ENCODE measurements around the gene TULP4.

TULP4 gene

DNA sequence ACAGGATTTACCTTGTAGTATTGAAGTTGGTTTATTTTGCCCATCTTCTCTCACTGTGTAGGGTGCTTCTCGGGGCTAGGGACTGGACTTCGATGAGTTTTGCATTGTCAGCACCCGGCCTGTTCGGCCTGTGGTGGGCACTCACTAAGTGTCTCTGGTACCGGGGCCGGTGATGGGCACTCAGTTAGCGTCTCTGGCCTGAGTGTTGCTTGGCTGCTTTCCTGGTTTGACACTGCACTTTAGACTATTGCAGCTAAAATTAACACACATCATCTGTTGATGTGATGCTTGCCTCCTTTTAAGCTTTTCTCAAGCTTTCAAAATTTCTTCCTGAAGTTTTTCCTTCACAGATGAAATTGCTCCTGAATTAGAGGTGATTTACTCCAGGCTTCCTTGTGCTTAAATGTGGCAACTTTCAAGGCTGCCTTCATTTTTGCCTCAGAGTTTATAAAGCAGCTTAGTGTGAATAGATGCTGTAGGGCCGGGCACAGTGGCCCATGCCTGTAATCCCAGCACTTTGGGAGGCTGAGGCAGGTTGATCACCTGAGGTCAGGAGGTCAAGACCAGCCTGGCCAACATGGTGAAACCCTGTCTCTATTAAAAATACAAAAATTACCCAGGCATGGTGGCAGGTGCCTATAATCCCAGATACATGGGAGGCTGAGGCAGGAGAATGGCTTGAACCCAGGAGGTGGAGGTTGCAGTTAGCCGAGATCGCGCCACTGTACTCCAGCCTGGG lies 41.7 kb upstream of the TULP4 start:
- ChIA-PET CTCF (interaction anchor here (0.7 to 1.4 kb wide), 4 partner anchors 7 to 1052 kb away, joined by 3 to 4 read pairs (median 4); no protein-coding TSS in a partner anchor), POLR2A (no interaction called here)
- H3K4me1 ChIP-seq (ENCODE audit: control insufficient read depth, insufficient read depth, low read length), result peaks cover 3% of the 10 kb centered on the region; the same call in 1 of the 2 replicates

DNA sequence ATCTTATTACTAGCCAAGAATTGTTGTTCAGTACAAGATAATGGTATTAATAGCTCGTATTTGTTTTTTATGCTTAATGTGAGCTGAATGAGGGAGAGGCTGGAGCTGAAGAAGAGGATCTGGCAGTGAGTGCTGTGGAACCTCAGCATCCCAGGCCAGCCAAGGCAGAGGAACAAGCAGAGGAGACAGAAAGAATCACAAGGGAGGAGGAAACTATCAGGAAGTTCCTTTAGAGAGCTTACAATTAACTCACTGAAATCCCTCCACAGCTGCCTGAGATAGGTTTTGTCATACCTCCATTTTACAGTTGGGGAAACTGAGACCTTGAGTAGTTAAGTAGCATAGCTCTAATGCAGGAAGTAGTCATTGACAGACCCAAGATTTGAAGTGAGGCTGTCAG lies 39.9 kb upstream of the TULP4 start:
- peaks cover 3% of the 10 kb centered on the region; the same call in 1 of the 2 replicates for H3K4me1 ChIP-seq (ENCODE audit: control insufficient read depth, insufficient read depth, low read length)
- H3K27ac ChIP-seq (ENCODE audit: extremely low read depth, low read depth, low read length), result no peak overlapping the region
- H3K4me3 ChIP-seq (ENCODE audit: low read depth, low read length), result no peak overlapping the region
- H3K36me3 ChIP-seq (ENCODE audit: control insufficient read depth in 2 of 2, insufficient read depth in 1 of 2, low read length in 2 of 2), result peaks cover 0 to under 1% of the 10 kb centered on the region in 2 experiments; a peak in 2 of 3 replicates
- POLR2A ChIA-PET, result interaction anchor here (1.0 kb wide), 1 partner anchor 25 kb away, joined by 4 read pairs; no protein-coding TSS in a partner anchor
- H3K9me3 ChIP-seq (ENCODE audit: control insufficient read depth, insufficient read depth, low read depth, low read length), result no peaks in the 10 kb centered on the region
- TF ChIP-seq ZNF658 (tag by site-specific recombination; IDR thresholded peaks at IDR 0.05), result no peak
- TF ChIP-seq, protein P1, sequence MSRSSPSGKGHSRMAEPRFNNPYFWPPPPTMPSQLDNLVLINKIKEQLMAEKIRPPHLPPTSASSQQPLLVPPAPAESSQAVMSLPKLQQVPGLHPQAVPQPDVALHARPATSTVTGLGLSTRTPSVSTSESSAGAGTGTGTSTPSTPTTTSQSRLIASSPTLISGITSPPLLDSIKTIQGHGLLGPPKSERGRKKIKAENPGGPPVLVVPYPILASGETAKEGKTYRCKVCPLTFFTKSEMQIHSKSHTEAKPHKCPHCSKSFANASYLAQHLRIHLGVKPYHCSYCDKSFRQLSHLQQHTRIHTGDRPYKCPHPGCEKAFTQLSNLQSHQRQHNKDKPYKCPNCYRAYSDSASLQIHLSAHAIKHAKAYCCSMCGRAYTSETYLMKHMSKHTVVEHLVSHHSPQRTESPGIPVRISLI (tag by site-specific recombination; IDR thresholded peaks at IDR 0.05), result no peak
- TF ChIP-seq ZNF416 (tag by site-specific recombination; IDR thresholded peaks at IDR 0.05), result no peak
- no peak for TF ChIP-seq ZNF776 (tag by site-specific recombination; IDR thresholded peaks at IDR 0.05; ENCODE audit: borderline replicate concordance)
- TF ChIP-seq KLF9 (tag by site-specific recombination; IDR thresholded peaks at IDR 0.05; ENCODE audit: low read depth), result no peak
- no peak for TF ChIP-seq ZNF626 (tag by site-specific recombination; IDR thresholded peaks at IDR 0.05)
- TF ChIP-seq TCF7L2 (IDR thresholded peaks at IDR 0.05; ENCODE audit: borderline replicate concordance, low read depth, low read length), result no peak
- TF ChIP-seq, protein P2, sequence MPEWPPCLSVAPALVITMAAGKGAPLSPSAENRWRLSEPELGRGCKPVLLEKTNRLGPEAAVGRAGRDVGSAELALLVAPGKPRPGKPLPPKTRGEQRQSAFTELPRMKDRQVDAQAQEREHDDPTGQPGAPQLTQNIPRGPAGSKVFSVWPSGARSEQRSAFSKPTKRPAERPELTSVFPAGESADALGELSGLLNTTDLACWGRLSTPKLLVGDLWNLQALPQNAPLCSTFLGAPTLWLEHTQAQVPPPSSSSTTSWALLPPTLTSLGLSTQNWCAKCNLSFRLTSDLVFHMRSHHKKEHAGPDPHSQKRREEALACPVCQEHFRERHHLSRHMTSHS (tag by site-specific recombination; IDR thresholded peaks at IDR 0.05), result no peak
- no peak for TF ChIP-seq ZNF596 (tag by site-specific recombination; IDR thresholded peaks at IDR 0.05)
- TF ChIP-seq, protein P3, sequence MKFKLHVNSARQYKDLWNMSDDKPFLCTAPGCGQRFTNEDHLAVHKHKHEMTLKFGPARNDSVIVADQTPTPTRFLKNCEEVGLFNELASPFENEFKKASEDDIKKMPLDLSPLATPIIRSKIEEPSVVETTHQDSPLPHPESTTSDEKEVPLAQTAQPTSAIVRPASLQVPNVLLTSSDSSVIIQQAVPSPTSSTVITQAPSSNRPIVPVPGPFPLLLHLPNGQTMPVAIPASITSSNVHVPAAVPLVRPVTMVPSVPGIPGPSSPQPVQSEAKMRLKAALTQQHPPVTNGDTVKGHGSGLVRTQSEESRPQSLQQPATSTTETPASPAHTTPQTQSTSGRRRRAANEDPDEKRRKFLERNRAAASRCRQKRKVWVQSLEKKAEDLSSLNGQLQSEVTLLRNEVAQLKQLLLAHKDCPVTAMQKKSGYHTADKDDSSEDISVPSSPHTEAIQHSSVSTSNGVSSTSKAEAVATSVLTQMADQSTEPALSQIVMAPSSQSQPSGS (tag by site-specific recombination; IDR thresholded peaks at IDR 0.05; ENCODE audit: low read depth), result no peak
- no peak for TF ChIP-seq GLIS2 (tag by site-specific recombination; IDR thresholded peaks at IDR 0.05)
- TF ChIP-seq ZNF155 (tag by site-specific recombination; IDR thresholded peaks at IDR 0.05), result no peak
- TF ChIP-seq ZBTB8A (tag by site-specific recombination; IDR thresholded peaks at IDR 0.05), result no peak
- CTCF ChIA-PET, result interaction anchor here (0.8 to 1.2 kb wide), 2 partner anchors 9 to 51 kb away, joined by 3 to 4 read pairs; no protein-coding TSS in a partner anchor

More for the DNA sequence above, 41.7 kb upstream of the TULP4 start:
- Histone ChIP-seq H3K9me3 (ENCODE audit: control insufficient read depth, insufficient read depth, low read depth, low read length) (no peaks in the 10 kb centered on the region), H3K27ac (ENCODE audit: extremely low read depth, low read depth, low read length) (no peak overlapping the region), H3K4me3 (ENCODE audit: low read depth, low read length) (no peak overlapping the region), H3K36me3 (ENCODE audit: control insufficient read depth in 2 of 2, insufficient read depth in 1 of 2, low read length in 2 of 2) (peaks cover 0 to 8% of the 10 kb centered on the region in 2 experiments; a peak in 1 of 3 replicates)
- no peak for TF ChIP-seq ZEB2 (tag by site-specific recombination; IDR thresholded peaks at IDR 0.05)

DNA sequence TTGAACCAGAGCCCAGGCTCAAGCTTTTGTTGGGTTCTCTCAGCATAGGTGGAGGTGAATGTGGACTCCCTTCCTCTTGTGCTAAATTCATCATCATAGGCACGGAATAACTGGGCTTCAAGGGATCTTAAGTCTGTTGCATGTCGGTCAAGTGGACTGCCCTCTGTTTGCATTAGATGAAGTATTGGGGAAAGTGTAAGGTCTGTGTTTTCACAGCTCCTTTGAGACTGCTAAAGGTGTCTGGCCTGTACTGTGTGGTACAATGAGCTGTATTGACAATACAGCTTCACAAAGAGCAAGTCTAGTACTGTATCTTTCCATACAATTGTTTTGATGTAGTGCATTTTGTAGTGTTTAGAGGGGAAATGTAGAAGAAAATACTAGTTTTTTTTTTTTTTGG lies 34.3 kb upstream of the TULP4 start:
- CTCF ChIA-PET, result interaction anchor here (0.9 to 1.2 kb wide), 2 partner anchors 57 to 413 kb away, joined by 3 read pairs; no protein-coding TSS in a partner anchor
- Histone ChIP-seq H3K36me3 (ENCODE audit: control insufficient read depth in 2 of 2, insufficient read depth in 1 of 2, low read length in 2 of 2) (peaks cover 0 to 3% of the 10 kb centered on the region in 2 experiments; a peak in 2 of 3 replicates), H3K9me3 (ENCODE audit: control insufficient read depth, insufficient read depth, low read depth, low read length) (no peaks in the 10 kb centered on the region), H3K4me3 (ENCODE audit: low read depth, low read length) (no peak overlapping the region), H3K27ac (ENCODE audit: extremely low read depth, low read depth, low read length) (no peak overlapping the region), H3K4me1 (ENCODE audit: control insufficient read depth, insufficient read depth, low read length) (peaks cover 4% of the 10 kb centered on the region; the same call in 1 of the 2 replicates)
- POLR2A ChIA-PET, result interaction anchor here (0.7 kb wide), 1 partner anchor 26 kb away, joined by 3 read pairs; no protein-coding TSS in a partner anchor
- TF ChIP-seq ZFHX2 (tag by site-specific recombination; conservative IDR thresholded peaks at IDR 0.05) (no peak), SALL2 (tag by site-specific recombination; IDR thresholded peaks at IDR 0.05; ENCODE audit: borderline replicate concordance) (no peak), ZNF792 (tag by site-specific recombination; IDR thresholded peaks at IDR 0.05) (no peak), ZSCAN16 (tag by site-specific recombination; IDR thresholded peaks at IDR 0.05) (no peak), ZNF23 (tag by site-specific recombination; IDR thresholded peaks at IDR 0.05; ENCODE audit: borderline replicate concordance) (no peak), SP7 (tag by site-specific recombination; IDR thresholded peaks at IDR 0.05) (no peak)
- TF ChIP-seq, protein P4, sequence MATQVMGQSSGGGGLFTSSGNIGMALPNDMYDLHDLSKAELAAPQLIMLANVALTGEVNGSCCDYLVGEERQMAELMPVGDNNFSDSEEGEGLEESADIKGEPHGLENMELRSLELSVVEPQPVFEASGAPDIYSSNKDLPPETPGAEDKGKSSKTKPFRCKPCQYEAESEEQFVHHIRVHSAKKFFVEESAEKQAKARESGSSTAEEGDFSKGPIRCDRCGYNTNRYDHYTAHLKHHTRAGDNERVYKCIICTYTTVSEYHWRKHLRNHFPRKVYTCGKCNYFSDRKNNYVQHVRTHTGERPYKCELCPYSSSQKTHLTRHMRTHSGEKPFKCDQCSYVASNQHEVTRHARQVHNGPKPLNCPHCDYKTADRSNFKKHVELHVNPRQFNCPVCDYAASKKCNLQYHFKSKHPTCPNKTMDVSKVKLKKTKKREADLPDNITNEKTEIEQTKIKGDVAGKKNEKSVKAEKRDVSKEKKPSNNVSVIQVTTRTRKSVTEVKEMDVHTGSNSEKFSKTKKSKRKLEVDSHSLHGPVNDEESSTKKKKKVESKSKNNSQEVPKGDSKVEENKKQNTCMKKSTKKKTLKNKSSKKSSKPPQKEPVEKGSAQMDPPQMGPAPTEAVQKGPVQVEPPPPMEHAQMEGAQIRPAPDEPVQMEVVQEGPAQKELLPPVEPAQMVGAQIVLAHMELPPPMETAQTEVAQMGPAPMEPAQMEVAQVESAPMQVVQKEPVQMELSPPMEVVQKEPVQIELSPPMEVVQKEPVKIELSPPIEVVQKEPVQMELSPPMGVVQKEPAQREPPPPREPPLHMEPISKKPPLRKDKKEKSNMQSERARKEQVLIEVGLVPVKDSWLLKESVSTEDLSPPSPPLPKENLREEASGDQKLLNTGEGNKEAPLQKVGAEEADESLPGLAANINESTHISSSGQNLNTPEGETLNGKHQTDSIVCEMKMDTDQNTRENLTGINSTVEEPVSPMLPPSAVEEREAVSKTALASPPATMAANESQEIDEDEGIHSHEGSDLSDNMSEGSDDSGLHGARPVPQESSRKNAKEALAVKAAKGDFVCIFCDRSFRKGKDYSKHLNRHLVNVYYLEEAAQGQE (tag by site-specific recombination; IDR thresholded peaks at IDR 0.05), result no peak

Measured in HEK293 (cell line).